ENCODE measurements around the gene MTMR6. TPM values are rescaled to one million over a fixed set of nuclear protein-coding genes. Genes with fewer than 3 reads are reported as not detected.

The MTMR6 gene
- total and polyA plus RNA-seq, 3 experiments from 2014 or later: 15.0 to 16.9 (median 15.9) TPM

DNA sequence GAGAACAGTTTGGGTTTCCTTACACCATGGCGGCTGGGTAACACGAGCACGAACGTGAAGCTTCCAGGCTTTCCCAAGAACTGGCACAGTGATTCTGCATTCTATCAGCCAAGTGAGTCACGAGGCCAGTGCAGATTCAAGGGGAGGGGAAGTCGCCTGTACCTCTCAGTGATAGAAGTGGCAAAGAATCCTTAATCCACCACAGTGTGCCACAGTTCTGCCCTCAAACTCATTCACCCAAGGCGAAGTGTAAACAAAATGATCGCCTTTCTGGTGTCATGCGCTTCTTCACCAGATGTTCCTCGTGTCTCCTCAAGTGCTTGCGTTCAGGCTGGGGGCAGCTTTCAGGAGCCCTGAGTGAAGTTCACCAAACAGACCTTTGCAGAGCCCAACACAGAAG is 90.3 kb downstream of the MTMR6 start:
- no peaks in the 10 kb centered on the region for H3K4me1 ChIP-seq (ENCODE audit: insufficient read depth, low read length)
- no peaks in the 10 kb centered on the region for H3K36me3 Mint-ChIP-seq
- ChIA-PET CTCF (no interaction called here), POLR2A (no interaction called here)
- no peak overlapping the region for H3K27ac ChIP-seq (ENCODE audit: low read depth, low read length)
- no peak overlapping the region for H3K27ac Mint-ChIP-seq
- H3K4me1 Mint-ChIP-seq: no peaks in the 10 kb centered on the region
- H3K4me3 ChIP-seq (ENCODE audit: low read length): no peak overlapping the region
- H3K9me3 Mint-ChIP-seq: no peaks in the 10 kb centered on the region
- no peaks in the 10 kb centered on the region for H3K36me3 ChIP-seq (ENCODE audit: insufficient read depth, low read length)
- no peak for DNase-seq
- H3K4me3 Mint-ChIP-seq: no peak overlapping the region
- no peaks in the 10 kb centered on the region for H3K9me3 ChIP-seq (ENCODE audit: low read length)
- peaks cover 1% of the 10 kb centered on the region for H3K27me3 ChIP-seq (ENCODE audit: insufficient read depth, low read length, poor library complexity, severe bottlenecking)
- H3K27me3 Mint-ChIP-seq: peaks cover 18 to 39% of the 10 kb centered on the region in 2 donors

Other genes with a start within 250 kb of the MTMR6 start
- gene PABPC3, start 191.4 kb downstream of the MTMR6 start, total RNA-seq: under 1 TPM; 0.72 to 0.97 TPM
- 0.09 TPM for gene PABPC3, start 191.4 kb downstream of the MTMR6 start, polyA plus RNA-seq
- not detected for gene AMER2, start 115.2 kb downstream of the MTMR6 start, total RNA-seq
- gene AMER2, start 115.2 kb downstream of the MTMR6 start, polyA plus RNA-seq: not detected
- 100 to 1,000 TPM; 123 to 124 TPM for gene NUP58, start 14.1 kb upstream of the MTMR6 start, total RNA-seq
- gene NUP58, start 14.1 kb upstream of the MTMR6 start, polyA plus RNA-seq: 14.5 TPM
- under 1 TPM; 0.58 to 0.63 TPM for gene ATP8A2, start 84.5 kb upstream of the MTMR6 start, total RNA-seq
- gene ATP8A2, start 84.5 kb upstream of the MTMR6 start, polyA plus RNA-seq: 0.26 TPM

Measured in CD8-positive, alpha-beta memory T cell (primary cell).